Loucy (cell line): ENCODE measurements around the gene GPRIN2.

ENCODE experiments used
- EZH2phosphoT487 ChIP-seq: fragments of 200-600 bp; IDR thresholded peaks from 2 replicates; pipeline ENCODE4 v1.6.1; 2018; ENCODE audit warnings: antibody characterized with exemption, mild to moderate bottlenecking, moderate library complexity, borderline replicate concordance
- TF ChIP-seq, protein P1 (sequence below): fragments of 200-600 bp; sonication (generic); conservative IDR thresholded peaks from 2 replicates; pipeline ENCODE4 v1.5.1; 2014; ENCODE audit warnings: mild to moderate bottlenecking, antibody characterized with exemption, low read length

DNA sequence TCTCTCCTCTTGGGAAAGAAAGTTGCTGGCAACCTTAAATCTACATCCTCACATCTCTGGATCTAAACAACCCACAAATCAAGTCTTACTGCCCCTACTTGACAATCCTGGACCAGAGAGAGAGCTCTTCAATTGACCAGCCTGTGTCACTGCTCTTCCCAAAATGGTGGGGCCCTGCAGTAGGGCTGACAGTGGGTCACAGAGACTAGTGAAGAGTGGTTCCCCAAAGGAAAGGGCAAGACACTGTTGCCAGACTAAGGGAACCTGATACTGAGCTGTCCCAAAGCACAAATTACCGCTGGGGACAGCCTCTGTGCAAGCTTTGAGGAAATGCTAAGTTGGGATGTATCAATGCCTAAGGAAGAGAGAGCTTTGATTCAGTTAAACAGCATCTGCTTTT is 4.5 kb upstream of the GPRIN2 start:
- TF ChIP-seq, protein P1, sequence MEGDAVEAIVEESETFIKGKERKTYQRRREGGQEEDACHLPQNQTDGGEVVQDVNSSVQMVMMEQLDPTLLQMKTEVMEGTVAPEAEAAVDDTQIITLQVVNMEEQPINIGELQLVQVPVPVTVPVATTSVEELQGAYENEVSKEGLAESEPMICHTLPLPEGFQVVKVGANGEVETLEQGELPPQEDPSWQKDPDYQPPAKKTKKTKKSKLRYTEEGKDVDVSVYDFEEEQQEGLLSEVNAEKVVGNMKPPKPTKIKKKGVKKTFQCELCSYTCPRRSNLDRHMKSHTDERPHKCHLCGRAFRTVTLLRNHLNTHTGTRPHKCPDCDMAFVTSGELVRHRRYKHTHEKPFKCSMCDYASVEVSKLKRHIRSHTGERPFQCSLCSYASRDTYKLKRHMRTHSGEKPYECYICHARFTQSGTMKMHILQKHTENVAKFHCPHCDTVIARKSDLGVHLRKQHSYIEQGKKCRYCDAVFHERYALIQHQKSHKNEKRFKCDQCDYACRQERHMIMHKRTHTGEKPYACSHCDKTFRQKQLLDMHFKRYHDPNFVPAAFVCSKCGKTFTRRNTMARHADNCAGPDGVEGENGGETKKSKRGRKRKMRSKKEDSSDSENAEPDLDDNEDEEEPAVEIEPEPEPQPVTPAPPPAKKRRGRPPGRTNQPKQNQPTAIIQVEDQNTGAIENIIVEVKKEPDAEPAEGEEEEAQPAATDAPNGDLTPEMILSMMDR = no peak
- TF ChIP-seq EZH2phosphoT487 = no peak
